ENCODE measurements around the gene FAM13A. TPM values are rescaled to one million over a fixed set of nuclear protein-coding genes. Genes with fewer than 3 reads are reported as not detected.

Gene FAM13A
- total and polyA plus RNA-seq, 2 donors (not counting 3 experiments of a cell fraction or from before 2014, with no cell fraction given) = 3.3 to 10.5 TPM

DNA sequence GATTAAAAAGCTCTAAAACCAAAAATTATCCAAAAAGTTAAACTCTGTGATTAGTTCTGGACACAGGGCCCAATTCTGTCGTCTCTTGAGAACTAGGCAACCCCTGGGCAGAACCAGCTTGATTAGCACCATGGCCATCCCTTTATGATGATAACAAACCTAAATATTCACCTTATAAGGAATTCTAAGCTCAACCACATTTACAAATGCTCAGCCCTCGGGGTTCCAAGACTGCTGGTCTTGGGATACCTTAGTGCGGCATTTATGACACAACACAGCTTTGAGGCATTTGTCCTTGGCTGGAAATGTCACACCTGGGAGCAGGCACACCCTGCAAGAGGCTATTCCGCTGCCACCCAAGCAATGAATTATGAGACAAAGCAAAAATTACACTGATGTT, 331.8 kb downstream of the FAM13A start:
- no peak overlapping the region for H3K9ac ChIP-seq (replicated peaks; ENCODE audit: extremely low read depth, insufficient read depth, low read length)
- no peaks in the 10 kb centered on the region for H4K20me1 ChIP-seq (replicated peaks; ENCODE audit: control insufficient read depth, extremely low read depth, insufficient read depth, low read length)
- no peaks in the 10 kb centered on the region for H3K9me1 ChIP-seq (replicated peaks; ENCODE audit: control insufficient read depth, extremely low read depth, insufficient read depth, low read length)
- BruUV-seq (replicated peaks) = no TSS peak
- no peaks in the 10 kb centered on the region for H3K79me2 ChIP-seq (ENCODE audit: control insufficient read depth, insufficient read depth, low read length)
- no peak for DNase-seq (ENCODE audit: low read depth, low spot score)
- H3K4me3 ChIP-seq (replicated peaks in 1 of 3; ENCODE audit: insufficient read depth in 1 of 3, low read depth in 1 of 3, low read length in 3 of 3) = no peak overlapping the region
- ChIA-PET POLR2A (interaction anchor here (0.6 kb wide), 1 partner anchor 598 kb away, joined by 3 read pairs; no protein-coding TSS in a partner anchor), CTCF (interaction anchor here (1.0 to 2.6 kb wide), 7 partner anchors 10 to 297 kb away, joined by 3 to 9 read pairs (median 5); no protein-coding TSS in a partner anchor)
- H3K36me3 ChIP-seq (ENCODE audit: control insufficient read depth in 2 of 2, extremely low read depth in 1 of 2, insufficient read depth in 2 of 2, low read length in 2 of 2) = peaks cover 6 to 8% of the 10 kb centered on the region in 2 experiments
- dilution Hi-C loops (cut with MboI; ENCODE audit: extremely low pct_ligation_motif_present, low sequenced_read_pairs) (no loop called here), intact Hi-C loops (cut with micrococcal nuclease) (loop anchor here (5.0 kb wide), 1 partner anchor 67 kb away; no protein-coding TSS in a partner anchor)
- TF ChIP-seq JUN (IDR thresholded peaks at IDR 0.05; ENCODE audit: borderline replicate concordance, insufficient read depth, insufficient read length, low read depth) = no peak
- TF ChIP-seq GATA2 (IDR thresholded peaks at IDR 0.05; ENCODE audit: insufficient read depth, insufficient read length, low read depth, low read length) = no peak
- TF ChIP-seq, protein P1, sequence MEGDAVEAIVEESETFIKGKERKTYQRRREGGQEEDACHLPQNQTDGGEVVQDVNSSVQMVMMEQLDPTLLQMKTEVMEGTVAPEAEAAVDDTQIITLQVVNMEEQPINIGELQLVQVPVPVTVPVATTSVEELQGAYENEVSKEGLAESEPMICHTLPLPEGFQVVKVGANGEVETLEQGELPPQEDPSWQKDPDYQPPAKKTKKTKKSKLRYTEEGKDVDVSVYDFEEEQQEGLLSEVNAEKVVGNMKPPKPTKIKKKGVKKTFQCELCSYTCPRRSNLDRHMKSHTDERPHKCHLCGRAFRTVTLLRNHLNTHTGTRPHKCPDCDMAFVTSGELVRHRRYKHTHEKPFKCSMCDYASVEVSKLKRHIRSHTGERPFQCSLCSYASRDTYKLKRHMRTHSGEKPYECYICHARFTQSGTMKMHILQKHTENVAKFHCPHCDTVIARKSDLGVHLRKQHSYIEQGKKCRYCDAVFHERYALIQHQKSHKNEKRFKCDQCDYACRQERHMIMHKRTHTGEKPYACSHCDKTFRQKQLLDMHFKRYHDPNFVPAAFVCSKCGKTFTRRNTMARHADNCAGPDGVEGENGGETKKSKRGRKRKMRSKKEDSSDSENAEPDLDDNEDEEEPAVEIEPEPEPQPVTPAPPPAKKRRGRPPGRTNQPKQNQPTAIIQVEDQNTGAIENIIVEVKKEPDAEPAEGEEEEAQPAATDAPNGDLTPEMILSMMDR (IDR thresholded peaks at IDR 0.05; ENCODE audit: extremely low read depth in 1 of 2, insufficient read depth in 1 of 2, low read depth in 1 of 2, low read length in 2 of 2) = no peak
- no peak for TF ChIP-seq POLR2A (IDR thresholded peaks at IDR 0.05; ENCODE audit: low read depth, low read length)
- TF ChIP-seq, protein P2, sequence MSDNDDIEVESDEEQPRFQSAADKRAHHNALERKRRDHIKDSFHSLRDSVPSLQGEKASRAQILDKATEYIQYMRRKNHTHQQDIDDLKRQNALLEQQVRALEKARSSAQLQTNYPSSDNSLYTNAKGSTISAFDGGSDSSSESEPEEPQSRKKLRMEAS (IDR thresholded peaks at IDR 0.05; ENCODE audit: insufficient read depth, insufficient read length) = no peak
- no peak for TF ChIP-seq POLR2AphosphoS5 (IDR thresholded peaks at IDR 0.05; ENCODE audit: insufficient read depth, low read depth, low read length)
- TF ChIP-seq EZH2 (IDR thresholded peaks at IDR 0.05; ENCODE audit: borderline replicate concordance, low read depth, low read length, severe bottlenecking) = no peak
- no peak for TF ChIP-seq MYC (IDR thresholded peaks at IDR 0.05; ENCODE audit: low read depth, low read length)
- TF ChIP-seq FOS (IDR thresholded peaks at IDR 0.05; ENCODE audit: borderline replicate concordance, insufficient read depth, low read length) = no peak
- no peak overlapping the region for H2AFZ ChIP-seq (ENCODE audit: low read depth, low read length)
- no peak overlapping the region for H3K4me2 ChIP-seq (ENCODE audit: insufficient read depth, low read length)
- H3K27me3 ChIP-seq (ENCODE audit: control insufficient read depth in 2 of 2, insufficient read depth in 2 of 2, low read length in 2 of 2) = no peaks in the 10 kb centered on the region
- no peak overlapping the region for H3K27ac ChIP-seq (ENCODE audit: insufficient read depth, low read depth, low read length)
- FAIRE-seq = no peak
- no peaks in the 10 kb centered on the region for H3K9me3 ChIP-seq (replicated peaks; ENCODE audit: control insufficient read depth, insufficient read depth, low read length)
- H3K4me1 ChIP-seq (ENCODE audit: control insufficient read depth, extremely low read depth, insufficient read depth, low read length) = peaks cover 8% of the 10 kb centered on the region
